DND-41 (cell line): ENCODE measurements around the gene PCDHB14.

Experiments
- EZH2 ChIP-seq: IDR thresholded peaks from 3 replicates; pipeline ENCODE4 v1.6.1; 2012; ENCODE audit warnings: borderline replicate concordance, low read depth, mild to moderate bottlenecking, moderate library complexity, low read length, inconsistent platforms; ENCODE audit not compliant: severe bottlenecking
- TF ChIP-seq, protein P1 (sequence below): IDR thresholded peaks from 2 replicates; pipeline ENCODE4 v1.5.1; 2012; ENCODE audit warnings: borderline replicate concordance, low read length, moderate library complexity, mild to moderate bottlenecking; ENCODE audit not compliant: poor library complexity, severe bottlenecking; ENCODE audit errors: extremely low read depth

GRCh38 chr5:141234109-141234667 lies 11.0 kb downstream of the PCDHB14 start:
- no peak for TF ChIP-seq EZH2
- TF ChIP-seq, protein P1, sequence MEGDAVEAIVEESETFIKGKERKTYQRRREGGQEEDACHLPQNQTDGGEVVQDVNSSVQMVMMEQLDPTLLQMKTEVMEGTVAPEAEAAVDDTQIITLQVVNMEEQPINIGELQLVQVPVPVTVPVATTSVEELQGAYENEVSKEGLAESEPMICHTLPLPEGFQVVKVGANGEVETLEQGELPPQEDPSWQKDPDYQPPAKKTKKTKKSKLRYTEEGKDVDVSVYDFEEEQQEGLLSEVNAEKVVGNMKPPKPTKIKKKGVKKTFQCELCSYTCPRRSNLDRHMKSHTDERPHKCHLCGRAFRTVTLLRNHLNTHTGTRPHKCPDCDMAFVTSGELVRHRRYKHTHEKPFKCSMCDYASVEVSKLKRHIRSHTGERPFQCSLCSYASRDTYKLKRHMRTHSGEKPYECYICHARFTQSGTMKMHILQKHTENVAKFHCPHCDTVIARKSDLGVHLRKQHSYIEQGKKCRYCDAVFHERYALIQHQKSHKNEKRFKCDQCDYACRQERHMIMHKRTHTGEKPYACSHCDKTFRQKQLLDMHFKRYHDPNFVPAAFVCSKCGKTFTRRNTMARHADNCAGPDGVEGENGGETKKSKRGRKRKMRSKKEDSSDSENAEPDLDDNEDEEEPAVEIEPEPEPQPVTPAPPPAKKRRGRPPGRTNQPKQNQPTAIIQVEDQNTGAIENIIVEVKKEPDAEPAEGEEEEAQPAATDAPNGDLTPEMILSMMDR: no peak
